ENCODE data around the gene NLGN3.

Gene NLGN3

DNA sequence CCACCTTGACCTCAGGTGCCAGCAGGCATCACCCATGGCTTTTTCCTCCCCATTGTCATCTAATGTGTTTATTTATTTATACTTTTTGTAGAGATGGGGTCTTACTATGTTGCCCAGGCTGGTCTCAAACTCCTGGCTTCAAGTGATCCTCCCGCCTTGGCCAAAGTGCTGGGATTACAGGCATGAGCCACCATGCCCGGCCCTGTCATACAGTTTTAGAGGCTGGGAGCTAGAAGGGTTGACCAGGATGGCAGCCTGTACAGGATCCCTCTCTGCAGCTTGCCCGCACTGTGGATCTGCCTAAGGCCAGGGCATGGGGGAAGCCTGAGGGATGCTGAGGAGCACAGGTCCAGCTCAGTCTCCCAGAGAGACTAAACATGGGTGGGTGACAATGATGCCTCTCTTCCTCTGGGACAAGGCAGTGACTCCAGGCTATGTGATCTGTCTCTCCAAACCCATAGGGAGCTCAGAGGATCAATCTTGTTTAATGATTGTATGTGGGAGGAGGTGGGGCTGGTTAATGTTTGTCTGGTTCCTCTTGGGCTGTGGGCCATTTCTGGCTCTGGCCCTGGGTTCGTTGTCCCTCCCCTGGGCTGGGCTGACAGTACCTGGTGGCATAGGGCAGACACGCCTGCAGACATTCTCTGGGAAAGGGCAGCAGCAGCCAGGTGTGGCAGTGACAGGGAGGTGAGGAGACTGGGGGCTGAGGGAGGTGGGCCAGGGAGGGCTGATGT lies 70.1 kb downstream of the NLGN3 start:
- DNase-seq (ENCODE audit: low spot score): no peak

DNA sequence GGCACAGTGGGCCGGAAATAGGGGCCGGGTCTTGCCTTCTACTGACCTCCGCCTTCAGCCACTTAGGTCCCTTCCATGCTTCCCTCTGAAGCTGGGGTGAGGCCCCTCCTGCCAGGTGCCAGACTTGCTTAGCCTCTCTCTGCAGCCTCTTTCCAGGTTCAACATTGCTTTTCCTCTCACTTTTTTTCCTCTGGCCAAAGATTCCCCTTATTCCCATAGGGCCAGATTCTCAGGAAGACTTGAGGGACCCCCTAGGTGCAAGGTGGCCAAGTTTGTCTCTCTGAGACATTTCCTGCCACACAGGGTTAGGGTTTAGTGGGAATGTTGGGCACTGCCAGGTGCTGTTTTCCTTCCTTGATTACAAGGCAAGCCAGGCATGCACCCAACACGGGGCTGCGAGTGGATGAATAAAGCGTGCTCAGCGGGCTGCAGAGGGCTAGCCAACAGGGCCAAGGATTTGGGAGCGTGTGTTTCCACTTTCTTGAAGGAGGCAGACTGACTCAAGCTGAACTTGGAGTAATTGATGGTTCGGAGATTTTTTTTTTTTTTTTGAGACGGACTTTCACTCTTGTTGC lies 70.8 kb downstream of the NLGN3 start:
- no peak for DNase-seq (ENCODE audit: low spot score)

DNA sequence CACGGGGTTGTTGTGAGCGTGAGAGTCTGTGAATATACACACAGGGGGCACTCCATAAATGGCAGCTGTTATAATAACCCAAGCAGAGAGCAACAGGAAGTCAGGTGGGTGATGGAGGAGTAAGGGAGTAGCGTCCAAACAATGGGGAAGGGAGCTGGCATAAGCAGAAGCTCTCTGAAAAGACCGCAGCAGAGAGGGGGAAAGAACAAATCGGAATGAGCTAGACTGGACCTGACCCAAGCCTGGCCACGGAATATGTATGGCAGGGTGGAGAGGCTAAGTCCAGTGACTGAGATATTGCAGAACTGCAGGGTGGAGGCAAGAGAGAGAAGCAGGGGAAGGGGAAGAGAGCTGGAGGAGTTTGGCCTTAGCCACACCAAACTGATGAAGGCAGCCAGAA lies 71.8 kb downstream of the NLGN3 start:
- no peak for DNase-seq (ENCODE audit: low spot score)

GRCh38 chrX:71217298-71217697 lies 72.7 kb downstream of the NLGN3 start:
- DNase-seq (ENCODE audit: low spot score): no peak
